Mesenchymal stem cell (in vitro differentiated cells and primary cell): ENCODE measurements around the gene COQ7.

ENCODE experiments used
- DNase-seq: peaks from one replicate; pipeline ENCODE4 v3.0.0-alpha.2; 2013
- H2AFZ ChIP-seq: one replicate; pipeline ENCODE4 v1.6.1; 2013; ENCODE audit warnings: low read depth, mild to moderate bottlenecking, control low read depth, inconsistent platforms, low read length, moderate library complexity
- H2AK5ac ChIP-seq: 2 replicates; pipeline ENCODE4 v1.6.1; 2013; ENCODE audit warnings: low read length, moderate library complexity, mild to moderate bottlenecking, inconsistent platforms; ENCODE audit not compliant: severe bottlenecking
- H2BK120ac ChIP-seq: one replicate; pipeline ENCODE4 v1.6.1; 2013; ENCODE audit warnings: low read depth, mild to moderate bottlenecking, inconsistent platforms, low read length, moderate library complexity
- H2BK12ac ChIP-seq, 2 experiments: one replicate each; pipeline ENCODE4 v1.6.1; 2013; ENCODE audit warnings: inconsistent platforms in 2 of 2, low read length in 2 of 2, mild to moderate bottlenecking in 2 of 2, moderate library complexity in 2 of 2, control low read depth in 1 of 2
- H2BK15ac ChIP-seq: one replicate; pipeline ENCODE4 v1.6.1; 2013; ENCODE audit warnings: mild to moderate bottlenecking, low read depth, inconsistent platforms; ENCODE audit not compliant: poor library complexity, severe bottlenecking
- H2BK5ac ChIP-seq: 2 replicates; pipeline ENCODE4 v1.6.1; 2013; ENCODE audit warnings: low read depth, mild to moderate bottlenecking, low read length, control low read depth, inconsistent platforms; ENCODE audit not compliant: poor library complexity, severe bottlenecking
- H3K14ac ChIP-seq, 2 experiments: one replicate each; pipeline ENCODE4 v1.6.1; 2013; ENCODE audit warnings: inconsistent platforms in 2 of 2, low read length in 2 of 2, control low read depth in 1 of 2, mild to moderate bottlenecking in 1 of 2, moderate library complexity in 1 of 2
- H3K18ac ChIP-seq, 2 experiments: one replicate each; pipeline ENCODE4 v1.6.1; 2013; ENCODE audit warnings: inconsistent platforms in 2 of 2, low read length in 2 of 2, control low read depth in 1 of 2, low read depth in 1 of 2, mild to moderate bottlenecking in 1 of 2
- H3K23ac ChIP-seq, 2 experiments: one replicate each; pipeline ENCODE4 v1.6.1; 2013; ENCODE audit warnings: inconsistent platforms in 2 of 2, low read length in 2 of 2, mild to moderate bottlenecking in 2 of 2, moderate library complexity in 2 of 2, control low read depth in 1 of 2
- H3K27ac ChIP-seq: 2 replicates; pipeline ENCODE4 v1.5.1; 2013; ENCODE audit warnings: mild to moderate bottlenecking, moderate library complexity, low read length, control low read depth, inconsistent platforms; ENCODE audit not compliant: poor library complexity, severe bottlenecking
- H3K27me3 ChIP-seq, 2 experiments: 2 replicates each; pipeline versions ENCODE4 v1.6.1 to v1.7.0; 2013; ENCODE audit warnings: low read length in 2 of 2, mild to moderate bottlenecking in 2 of 2, moderate library complexity in 2 of 2, control low read depth in 1 of 2, inconsistent platforms in 1 of 2; ENCODE audit not compliant: control insufficient read depth in 1 of 2, insufficient read depth in 1 of 2
- H3K36me3 ChIP-seq, 2 experiments: 2 replicates each; pipeline versions ENCODE4 v1.6.1 to v1.7.0; 2013; ENCODE audit warnings: low read length in 2 of 2, control low read depth in 1 of 2, inconsistent platforms in 1 of 2, low read depth in 1 of 2, mild to moderate bottlenecking in 1 of 2; ENCODE audit not compliant: insufficient read depth in 2 of 2, control insufficient read depth in 1 of 2
- H3K4ac ChIP-seq, 2 experiments: one replicate each; pipeline ENCODE4 v1.6.1; 2013; ENCODE audit warnings: inconsistent platforms in 2 of 2, low read length in 2 of 2, mild to moderate bottlenecking in 2 of 2, moderate library complexity in 2 of 2, control low read depth in 1 of 2, low read depth in 1 of 2
- H3K4me1 ChIP-seq: 2 replicates; pipeline ENCODE4 v1.6.1; 2013; ENCODE audit warnings: low read depth, low read length, control low read depth; ENCODE audit not compliant: control insufficient read depth, insufficient read depth
- H3K4me2 ChIP-seq: 2 replicates; pipeline ENCODE4 v1.6.1; 2013; ENCODE audit warnings: low read length, mild to moderate bottlenecking, inconsistent platforms; ENCODE audit not compliant: poor library complexity, severe bottlenecking
- H3K4me3 ChIP-seq, 2 experiments: 2 replicates each; pipeline versions ENCODE4 v1.5.1 to v1.7.0; 2013; ENCODE audit warnings: low read length in 2 of 2, mild to moderate bottlenecking in 2 of 2, control low read depth in 1 of 2, low read depth in 1 of 2; ENCODE audit not compliant: insufficient read depth in 1 of 2
- H3K79me1 ChIP-seq: replicated peaks from 2 replicates; pipeline ENCODE4 v1.6.1; 2013; ENCODE audit warnings: mild to moderate bottlenecking, control low read depth, low read length, inconsistent platforms; ENCODE audit not compliant: poor library complexity, severe bottlenecking
- H3K9ac ChIP-seq: 2 replicates; pipeline ENCODE4 v1.7.0; 2013; ENCODE audit warnings: mild to moderate bottlenecking, low read length, moderate library complexity
- H3K9me3 ChIP-seq: 2 replicates; pipeline ENCODE4 v1.7.0; 2013; ENCODE audit warnings: mild to moderate bottlenecking, low read length; ENCODE audit not compliant: control insufficient read depth
- H4K8ac ChIP-seq: one replicate; pipeline ENCODE4 v1.6.1; 2013; ENCODE audit warnings: inconsistent platforms, mild to moderate bottlenecking, low read length, moderate library complexity
- H4K91ac ChIP-seq: one replicate; pipeline ENCODE4 v1.6.1; 2013; ENCODE audit warnings: mild to moderate bottlenecking, low read length, inconsistent platforms
- WGBS: methylation state at CpG from one replicate; pipeline ENCODE4 v1.1.7; 2013; ENCODE audit warnings: mixed read lengths; 5-methylcytosine and 5-hydroxymethylcytosine counted together

Gene COQ7

DNA sequence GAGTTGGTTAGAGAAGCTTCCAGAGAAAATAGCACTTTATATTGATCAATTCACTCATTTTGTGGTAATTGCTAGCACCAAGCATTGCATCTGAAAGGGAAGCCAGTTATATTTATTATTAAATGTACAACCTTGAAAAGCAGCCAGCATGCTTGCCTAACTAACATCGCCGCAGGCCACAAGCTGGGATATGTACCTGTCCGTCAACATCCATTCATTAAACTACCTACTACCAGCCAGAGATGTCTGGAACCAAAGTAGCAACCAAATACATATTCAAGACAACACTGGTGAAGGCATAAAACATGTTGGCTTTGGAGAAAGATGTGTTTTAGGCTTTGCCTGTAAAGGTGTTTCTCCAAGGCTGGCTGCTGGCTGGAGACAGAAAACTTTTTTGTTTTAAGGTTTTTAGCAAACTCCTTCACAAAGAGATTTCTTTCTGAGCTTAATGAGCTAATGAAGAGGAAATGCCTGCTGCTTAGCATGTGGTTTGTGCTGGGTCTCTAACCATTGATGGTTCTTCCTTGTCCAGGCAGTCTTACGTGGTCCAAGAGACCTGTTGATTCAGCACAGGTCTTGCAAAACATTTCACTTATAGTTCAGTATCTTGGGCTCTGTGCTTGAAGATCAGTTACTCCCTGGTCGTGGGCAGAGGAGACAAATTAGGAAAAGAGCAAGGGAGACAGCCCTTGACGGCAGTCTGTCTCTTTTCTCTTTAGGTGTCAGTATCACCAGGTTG, 49.5 kb downstream of the COQ7 start:
- Histone ChIP-seq H2BK5ac (no peak overlapping the region), H2AFZ (no peak overlapping the region), H3K18ac (peak overlapping the region in 1 of 2 experiments; percentile 28), H3K23ac (no peak overlapping the region), H3K27ac (peak overlapping the region; percentile 2), H4K8ac (no peak overlapping the region), H4K91ac (no peak overlapping the region), H2BK120ac (no peak overlapping the region), H3K4me2 (peak overlapping the region; percentile 18), H3K9ac (peak overlapping the region; percentile 92), H3K36me3 (peaks cover 21 to 31% of the 10 kb centered on the region in 2 experiments), H3K4ac (no peak overlapping the region), H3K9me3 (no peaks in the 10 kb centered on the region), H3K4me1 (peaks cover 29% of the 10 kb centered on the region), H3K4me3 (peak overlapping the region in 1 of 2 experiments; percentile 87), H2BK15ac (no peak overlapping the region), H3K79me1 (peaks cover 9% of the 10 kb centered on the region), H3K14ac (no peak overlapping the region), H2BK12ac (peak overlapping the region in 1 of 2 experiments; percentile 21), H2AK5ac (no peak overlapping the region), H3K27me3 (no peaks in the 10 kb centered on the region)
- DNase-seq, result peak; percentile 47
- whole genome bisulfite sequencing, result 71% methylated on average over 6 of the region's 6 CpGs

- DNase-seq, result peak; percentile 98
- peak overlapping the region; percentile 89 for H2BK5ac ChIP-seq
- H3K9me3 ChIP-seq, result no peaks in the 10 kb centered on the region
- H2AFZ ChIP-seq, result no peak overlapping the region
- peak overlapping the region; percentile 31 for H4K8ac ChIP-seq
- peak overlapping the region; percentile 97 for H3K27ac ChIP-seq
- WGBS, result 11% methylated on average over 6 of the region's 6 CpGs
- H3K4me2 ChIP-seq, result peak overlapping the region; percentile 69
- no peak overlapping the region for H2BK15ac ChIP-seq
- peak overlapping the region; percentile 98 for H2BK120ac ChIP-seq
- H3K36me3 ChIP-seq, result peaks cover 25 to 36% of the 10 kb centered on the region in 2 experiments
- peak overlapping the region; percentile 82 to 96 for H3K4ac ChIP-seq
- H3K27me3 ChIP-seq, result no peaks in the 10 kb centered on the region
- H3K9ac ChIP-seq, result peak overlapping the region; percentile 93
- H3K4me3 ChIP-seq, result peak overlapping the region in 1 of 2 experiments; percentile 78
- H3K18ac ChIP-seq, result peak overlapping the region; percentile 86 to 91
- H3K79me1 ChIP-seq, result peaks cover 15% of the 10 kb centered on the region
- peaks cover 21% of the 10 kb centered on the region for H3K4me1 ChIP-seq
- H3K14ac ChIP-seq, result no peak overlapping the region
- H3K23ac ChIP-seq, result no peak overlapping the region
- H2AK5ac ChIP-seq, result peak overlapping the region; percentile 85
- H4K91ac ChIP-seq, result peak overlapping the region; percentile 92
- H2BK12ac ChIP-seq, result peak overlapping the region in 1 of 2 experiments; percentile 75
Observed at GRCh38 chr16:19118938-19119431, 51.6 kb downstream of the COQ7 start.

- Histone ChIP-seq H2BK120ac (peak overlapping the region; percentile 74), H3K27me3 (no peaks in the 10 kb centered on the region), H2BK15ac (no peak overlapping the region), H2AFZ (no peak overlapping the region), H2BK5ac (no peak overlapping the region), H4K91ac (no peak overlapping the region), H3K9ac (peak overlapping the region; percentile 93), H4K8ac (no peak overlapping the region), H3K4me3 (peak overlapping the region in 1 of 2 experiments; percentile 78), H3K4me1 (peaks cover 18% of the 10 kb centered on the region), H3K79me1 (peaks cover 15% of the 10 kb centered on the region), H3K4ac (no peak overlapping the region), H3K4me2 (no peak overlapping the region), H3K9me3 (no peaks in the 10 kb centered on the region), H2BK12ac (no peak overlapping the region), H3K23ac (no peak overlapping the region), H3K36me3 (peaks cover 25 to 38% of the 10 kb centered on the region in 2 experiments), H3K18ac (no peak overlapping the region), H3K27ac (peak overlapping the region; percentile 97), H3K14ac (no peak overlapping the region), H2AK5ac (peak overlapping the region; percentile 23)
- DNase-seq, result peak; percentile 90
- 17% methylated on average over 3 of the region's 5 CpGs for WGBS
Observed at GRCh38 chr16:19119564-19119963, 52.1 kb downstream of the COQ7 start.

DNA sequence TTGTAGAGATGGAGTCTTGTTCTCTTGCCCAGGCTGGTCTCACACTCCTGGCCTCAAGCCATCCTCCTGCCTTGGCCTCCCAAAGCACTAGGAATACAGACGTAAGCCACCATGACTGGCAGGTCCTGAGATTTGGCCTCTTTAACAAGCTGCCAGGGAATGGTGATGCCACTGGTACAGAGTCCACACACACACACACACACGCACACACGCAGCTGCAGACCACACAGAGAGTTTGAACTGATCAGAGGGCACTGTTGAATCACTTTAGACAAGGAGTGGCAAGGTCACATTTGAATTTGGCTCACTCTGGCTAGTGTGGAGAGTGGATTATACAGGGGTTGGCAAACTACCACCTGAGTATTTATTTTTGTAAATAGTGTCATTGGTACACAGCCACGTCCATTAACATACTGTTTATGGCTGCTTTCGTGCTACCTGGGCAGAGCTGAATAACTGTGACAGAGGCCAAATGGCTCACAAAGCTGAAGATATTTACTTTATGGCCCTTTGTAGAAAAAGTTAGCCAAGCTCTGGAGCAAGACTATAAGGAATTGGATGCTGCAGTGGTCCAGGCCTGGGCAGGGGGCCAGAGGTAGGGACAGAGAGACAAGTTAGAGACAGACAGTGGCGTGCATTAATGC, 56.2 kb downstream of the COQ7 start:
- no peak overlapping the region for H4K8ac ChIP-seq

More for the DNA sequence above, 56.2 kb downstream of the COQ7 start:
- no peaks in the 10 kb centered on the region for H3K27me3 ChIP-seq
- WGBS, result 98% methylated on average over 6 of the region's 6 CpGs
- no peak overlapping the region for H3K4me2 ChIP-seq
- no peak overlapping the region for H3K18ac ChIP-seq
- H3K4me3 ChIP-seq, result no peak overlapping the region
- no peak overlapping the region for H3K9ac ChIP-seq
- H3K79me1 ChIP-seq, result peaks cover 15% of the 10 kb centered on the region
- no peak for DNase-seq
- H2BK15ac ChIP-seq, result no peak overlapping the region
- H2BK5ac ChIP-seq, result no peak overlapping the region
- peaks cover 4% of the 10 kb centered on the region for H3K9me3 ChIP-seq
- H3K27ac ChIP-seq, result no peak overlapping the region
- H3K4me1 ChIP-seq, result peaks cover 3% of the 10 kb centered on the region
- H3K14ac ChIP-seq, result no peak overlapping the region
- H2AK5ac ChIP-seq, result no peak overlapping the region
- H2BK120ac ChIP-seq, result no peak overlapping the region
- H3K23ac ChIP-seq, result no peak overlapping the region
- no peak overlapping the region for H4K91ac ChIP-seq
- no peak overlapping the region for H2AFZ ChIP-seq
- H3K4ac ChIP-seq, result no peak overlapping the region
- peaks cover 15 to 22% of the 10 kb centered on the region in 2 experiments for H3K36me3 ChIP-seq
- peak overlapping the region in 1 of 2 experiments; percentile 43 for H2BK12ac ChIP-seq
